ENCODE data around the gene SURF6.

DNA sequence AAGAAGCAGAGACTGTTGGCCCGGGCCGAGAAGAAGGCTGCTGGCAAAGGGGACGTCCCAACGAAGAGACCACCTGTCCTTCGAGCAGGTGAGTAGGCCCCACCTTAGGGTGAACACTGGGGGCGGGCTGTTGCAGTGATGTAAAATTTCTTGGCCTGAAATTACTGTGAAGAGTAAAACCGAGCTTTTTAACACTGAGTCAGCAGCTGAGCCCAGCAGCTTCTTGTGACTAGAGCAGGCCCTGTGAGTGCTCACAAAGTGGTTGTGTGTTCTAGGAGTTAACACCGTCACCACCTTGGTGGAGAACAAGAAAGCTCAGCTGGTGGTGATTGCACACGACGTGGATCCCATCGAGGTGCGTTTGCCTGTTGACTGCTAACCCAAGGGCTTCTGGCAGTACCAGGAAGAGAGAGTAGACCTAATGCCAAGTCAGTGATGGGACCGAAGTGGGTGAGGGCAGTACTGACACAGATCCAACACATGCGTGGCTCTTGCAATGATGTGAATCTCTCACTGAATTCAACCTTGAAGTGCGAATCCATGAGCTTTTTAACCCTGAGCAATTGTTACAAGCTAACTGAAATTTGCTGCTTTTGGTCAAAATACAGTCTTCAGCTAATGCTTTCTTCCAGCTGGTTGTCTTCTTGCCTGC, 14.1 kb upstream of the SURF6 start:
- no peak for TF ChIP-seq CTCF (conservative IDR thresholded peaks at IDR 0.05; ENCODE audit: low read length)
- TF ChIP-seq EZH2phosphoT487 (IDR thresholded peaks at IDR 0.05; ENCODE audit: borderline replicate concordance, low read depth, low read length): no peak

Measured in OCI-LY7 (cell line).